ENCODE data around the gene LRP1.

DNA sequence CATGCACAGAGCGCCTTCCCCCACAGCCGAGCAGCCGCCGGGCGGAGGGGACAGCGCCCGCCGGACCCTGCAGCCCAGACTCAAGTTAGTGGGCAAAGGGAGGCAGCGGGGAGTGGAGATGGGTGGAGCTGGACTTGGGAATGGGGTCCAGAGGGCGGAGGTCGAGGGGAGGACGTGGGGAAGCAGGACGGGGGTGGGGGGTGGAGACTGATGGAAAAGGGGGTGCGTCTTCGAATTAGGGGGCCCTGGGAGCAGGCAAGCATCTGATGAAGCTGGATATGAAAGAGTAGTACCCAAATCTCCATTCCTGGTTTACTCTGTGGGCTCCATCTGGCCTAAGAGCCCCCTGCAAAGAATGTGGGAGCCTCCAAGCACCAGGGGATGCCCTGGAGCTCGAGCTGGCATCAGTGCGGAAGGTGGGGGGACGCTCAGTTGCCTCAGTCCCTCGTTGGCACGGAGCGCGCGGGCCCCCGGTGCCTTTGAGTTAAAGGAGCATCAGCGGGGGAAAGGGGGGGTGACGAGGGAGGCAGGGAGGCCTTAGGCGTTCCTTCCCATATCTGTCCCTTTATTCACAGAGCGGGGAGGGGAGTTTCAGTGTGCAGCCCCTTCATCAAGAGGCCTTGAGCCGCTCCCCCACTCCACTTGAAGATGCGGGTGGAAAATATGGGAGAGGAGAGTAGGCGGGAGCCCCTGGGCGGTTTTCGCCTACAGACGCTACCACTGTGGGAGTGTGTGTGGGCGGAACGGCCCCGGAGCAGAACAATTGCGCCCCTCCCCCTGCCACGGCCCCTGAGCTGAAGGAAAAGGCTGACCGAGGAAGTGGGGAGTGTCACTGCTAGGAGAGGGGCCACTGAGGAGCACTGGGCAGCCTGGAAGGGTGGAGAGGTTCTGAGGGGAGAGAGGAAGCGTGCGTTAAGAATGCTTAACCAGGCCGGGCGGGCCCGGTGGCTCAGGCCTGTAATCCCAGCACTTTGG is 38.7 kb upstream of the LRP1 start:
- TF ChIP-seq, protein P1, sequence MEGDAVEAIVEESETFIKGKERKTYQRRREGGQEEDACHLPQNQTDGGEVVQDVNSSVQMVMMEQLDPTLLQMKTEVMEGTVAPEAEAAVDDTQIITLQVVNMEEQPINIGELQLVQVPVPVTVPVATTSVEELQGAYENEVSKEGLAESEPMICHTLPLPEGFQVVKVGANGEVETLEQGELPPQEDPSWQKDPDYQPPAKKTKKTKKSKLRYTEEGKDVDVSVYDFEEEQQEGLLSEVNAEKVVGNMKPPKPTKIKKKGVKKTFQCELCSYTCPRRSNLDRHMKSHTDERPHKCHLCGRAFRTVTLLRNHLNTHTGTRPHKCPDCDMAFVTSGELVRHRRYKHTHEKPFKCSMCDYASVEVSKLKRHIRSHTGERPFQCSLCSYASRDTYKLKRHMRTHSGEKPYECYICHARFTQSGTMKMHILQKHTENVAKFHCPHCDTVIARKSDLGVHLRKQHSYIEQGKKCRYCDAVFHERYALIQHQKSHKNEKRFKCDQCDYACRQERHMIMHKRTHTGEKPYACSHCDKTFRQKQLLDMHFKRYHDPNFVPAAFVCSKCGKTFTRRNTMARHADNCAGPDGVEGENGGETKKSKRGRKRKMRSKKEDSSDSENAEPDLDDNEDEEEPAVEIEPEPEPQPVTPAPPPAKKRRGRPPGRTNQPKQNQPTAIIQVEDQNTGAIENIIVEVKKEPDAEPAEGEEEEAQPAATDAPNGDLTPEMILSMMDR (IDR thresholded peaks at IDR 0.05), result no peak
- peak in 1 of 2 donors; percentile 40 for TF ChIP-seq POLR2A (IDR thresholded peaks at IDR 0.05)

All from gastroesophageal sphincter (tissue), 3 donors.